ELR (cell line): ENCODE data around the gene PARVB.

Source experiments
- DNase-seq: peaks from one replicate; pipeline ENCODE4 v3.0.0-alpha.2; 2015; ENCODE audit warnings: low read depth

PARVB gene

DNA sequence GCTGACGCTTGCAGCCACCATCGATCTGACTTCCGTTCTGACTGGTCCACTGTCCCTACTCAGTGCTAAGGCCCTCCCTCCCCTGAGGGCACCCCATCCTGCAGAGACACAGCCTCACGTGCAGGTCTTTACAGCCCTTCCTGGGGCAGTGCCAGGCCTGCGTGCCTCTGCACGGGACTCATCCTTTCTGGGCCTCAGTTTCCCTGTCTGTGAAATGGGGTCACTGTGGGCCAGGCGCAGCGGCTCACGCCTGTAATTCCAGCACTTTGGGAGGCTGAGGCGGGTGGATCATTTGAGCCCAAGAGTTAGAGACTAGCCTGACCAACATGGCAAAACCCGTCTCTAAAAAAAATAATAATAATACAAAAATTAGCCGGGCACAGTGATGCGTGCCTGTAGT lies 138.9 kb downstream of the PARVB start:
- DNase-seq = no peak

- no peak for DNase-seq
Measured at GRCh38 chr22:44163536-44163935, 139.4 kb downstream of the PARVB start.

GRCh38 chr22:44164031-44164430 lies 139.9 kb downstream of the PARVB start:
- DNase-seq = no peak

DNA sequence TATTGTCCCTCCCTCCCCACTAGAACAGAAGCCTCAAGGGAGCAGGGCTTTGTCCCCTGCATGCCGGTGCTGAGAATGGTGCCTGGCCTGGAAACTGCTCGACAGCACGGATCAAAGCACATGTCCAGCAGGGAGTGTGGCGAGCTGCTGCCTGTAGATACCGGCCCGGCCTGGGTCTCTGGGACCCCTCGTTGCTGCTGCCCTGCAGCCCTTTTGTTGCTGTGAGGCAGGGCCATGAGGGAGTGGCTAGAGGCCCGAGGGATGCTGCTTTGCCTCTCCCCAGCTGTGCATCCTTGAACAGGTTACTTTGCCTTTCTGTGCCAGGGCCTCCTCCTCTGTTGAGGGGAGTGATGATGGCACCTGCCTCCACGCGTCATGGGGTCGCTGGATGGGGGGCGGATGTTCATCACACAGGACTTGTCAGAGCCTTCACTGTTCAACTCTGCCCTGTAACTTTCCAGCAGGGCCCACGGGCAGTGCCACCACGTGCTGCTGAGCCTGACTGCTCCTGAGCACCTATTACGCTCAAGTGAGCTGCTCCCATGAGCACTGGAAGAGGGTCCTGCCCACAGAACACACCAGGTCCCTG lies 141.3 kb downstream of the PARVB start:
- DNase-seq = no peak

- no peak for DNase-seq
Measured at GRCh38 chr22:44166498-44167276, 142.6 kb downstream of the PARVB start.

DNA sequence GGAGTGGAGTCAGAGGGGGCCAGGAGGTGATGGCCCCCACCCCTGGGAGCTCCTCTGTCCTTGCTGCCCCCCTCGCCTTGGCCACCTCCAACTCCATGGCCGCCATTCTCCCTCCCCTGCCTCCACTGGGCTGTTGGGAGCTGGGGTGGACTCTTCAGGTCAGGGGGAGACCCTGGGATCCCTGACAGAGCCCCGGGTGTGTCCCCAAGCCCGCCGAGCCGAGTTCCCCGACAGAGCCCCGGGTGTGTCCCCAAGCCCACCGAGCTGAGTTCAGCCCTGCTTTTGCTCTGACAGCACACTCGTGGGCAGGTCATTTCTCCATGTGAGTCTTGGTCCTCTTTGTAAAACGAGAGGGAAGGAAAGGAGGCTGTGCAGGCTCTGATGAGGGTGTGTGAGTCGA lies 143.4 kb downstream of the PARVB start:
- DNase-seq = no peak

GRCh38 chr22:44168206-44168605 lies 144.1 kb downstream of the PARVB start:
- DNase-seq = no peak

DNA sequence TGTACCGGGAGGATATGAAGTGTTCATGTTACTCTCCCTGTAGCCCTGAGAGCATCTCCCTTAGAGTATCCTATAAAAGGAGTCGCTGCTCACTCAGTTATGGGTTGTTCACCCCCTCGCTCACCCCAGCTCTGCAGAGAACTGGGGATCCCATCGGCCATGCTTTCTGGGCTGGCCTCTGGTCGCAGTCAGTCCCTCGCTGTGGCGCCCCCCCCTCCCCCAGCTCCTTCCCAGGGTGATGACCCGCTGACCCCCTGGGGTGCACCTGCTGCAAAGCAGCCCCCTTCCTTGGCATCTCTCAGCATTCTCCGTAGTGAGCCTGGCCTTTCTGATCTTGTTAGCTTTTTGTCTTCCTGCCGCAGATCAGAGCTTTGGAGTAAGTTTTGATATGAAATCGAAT lies 146.4 kb downstream of the PARVB start:
- DNase-seq = no peak

- DNase-seq = no peak
Measured at GRCh38 chr22:44171561-44171960, 147.5 kb downstream of the PARVB start.

GRCh38 chr22:44172370-44173108 lies 148.4 kb downstream of the PARVB start:
- DNase-seq = no peak

- no peak for DNase-seq
Measured at GRCh38 chr22:44173154-44173553, 149.1 kb downstream of the PARVB start.

DNA sequence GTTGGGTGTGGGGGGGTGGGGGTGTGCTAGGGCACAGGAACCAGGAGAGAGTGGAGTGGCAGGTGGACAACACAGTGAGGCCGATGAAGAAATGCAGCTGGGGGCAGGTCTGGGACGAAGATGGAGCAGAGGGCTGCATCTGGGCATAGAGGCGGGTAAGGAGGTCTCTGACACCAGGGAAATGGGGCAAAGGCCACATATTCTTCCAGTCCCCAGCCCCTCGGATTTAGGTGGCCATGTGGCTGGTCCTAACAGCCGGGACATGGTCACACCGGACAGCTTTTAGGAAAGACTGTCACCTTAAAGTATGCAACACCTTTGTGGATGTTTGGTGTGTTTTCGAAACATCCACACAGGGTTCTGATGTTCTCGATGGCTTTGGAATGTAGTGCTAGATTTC lies 151.6 kb downstream of the PARVB start:
- no peak for DNase-seq

DNA sequence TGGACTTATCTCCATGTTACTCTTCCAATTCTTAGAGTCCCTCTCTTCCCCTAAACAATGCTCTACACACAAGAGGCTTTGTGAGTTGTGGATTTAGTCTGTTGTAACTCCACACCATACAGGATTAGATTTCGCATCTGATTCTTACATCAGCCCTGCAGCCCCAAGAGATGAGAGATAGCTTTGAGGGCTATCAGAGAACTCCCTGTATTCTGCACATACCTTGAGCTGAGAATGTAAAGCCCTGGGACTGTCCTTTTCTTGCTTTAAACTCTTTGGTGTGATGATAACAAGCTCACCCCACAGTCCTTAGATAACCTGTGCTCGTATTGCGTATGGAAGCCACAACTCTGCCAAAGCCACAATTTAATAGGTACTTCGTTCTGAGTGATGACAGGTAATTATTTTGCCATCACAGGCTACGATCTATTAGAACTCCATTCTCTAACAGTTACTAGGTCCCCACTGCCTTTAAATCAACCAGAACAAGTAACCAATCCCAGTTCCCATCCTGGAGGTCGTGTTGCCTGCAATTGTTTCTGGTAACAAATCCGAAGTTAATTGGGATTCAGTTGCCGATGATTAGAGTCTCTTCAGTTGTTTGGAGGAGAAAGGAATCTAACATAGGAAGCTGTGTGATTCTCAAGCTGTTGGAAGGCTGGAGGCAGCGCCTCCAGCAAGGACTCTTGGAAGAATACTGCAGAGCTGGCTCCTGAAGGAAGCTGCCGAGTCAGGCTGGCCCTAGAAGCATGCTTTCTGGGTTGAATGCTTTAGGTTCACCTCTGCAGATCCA lies 155.3 kb downstream of the PARVB start:
- no peak for DNase-seq

DNA sequence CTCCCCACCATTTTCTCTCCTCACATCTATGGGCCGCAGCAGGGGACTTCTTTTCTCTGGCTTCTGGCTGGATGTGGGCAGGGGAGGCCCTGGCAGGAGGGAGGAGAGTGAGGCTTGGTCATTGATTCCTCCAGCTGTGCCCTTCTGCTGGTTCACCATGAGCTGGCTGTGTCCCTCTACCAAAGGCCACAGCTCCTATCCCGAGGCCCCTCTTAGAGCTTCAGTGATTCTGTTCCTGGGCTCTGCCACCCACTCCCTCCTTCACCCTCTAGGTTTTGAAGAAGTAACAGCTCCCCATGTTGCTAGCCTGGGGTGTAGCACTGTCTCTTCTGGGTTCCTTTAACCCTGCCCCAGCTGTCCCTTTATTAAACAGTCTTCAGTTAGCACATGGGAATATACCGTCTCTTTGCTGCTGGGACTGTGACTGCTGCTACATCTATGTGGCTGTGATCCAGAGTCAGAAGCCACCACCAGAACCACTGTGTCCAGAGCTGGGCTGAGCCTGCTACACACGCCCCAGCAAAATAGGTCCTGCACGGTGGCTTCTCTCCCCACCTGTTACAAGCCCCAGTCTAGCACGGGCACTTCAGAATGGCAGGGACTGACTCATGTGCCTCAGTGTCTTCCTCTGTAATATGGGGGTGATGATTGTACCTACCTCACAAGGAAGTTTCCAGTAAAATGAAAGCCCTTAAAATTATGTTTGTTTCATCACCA lies 156.0 kb downstream of the PARVB start:
- no peak for DNase-seq

DNA sequence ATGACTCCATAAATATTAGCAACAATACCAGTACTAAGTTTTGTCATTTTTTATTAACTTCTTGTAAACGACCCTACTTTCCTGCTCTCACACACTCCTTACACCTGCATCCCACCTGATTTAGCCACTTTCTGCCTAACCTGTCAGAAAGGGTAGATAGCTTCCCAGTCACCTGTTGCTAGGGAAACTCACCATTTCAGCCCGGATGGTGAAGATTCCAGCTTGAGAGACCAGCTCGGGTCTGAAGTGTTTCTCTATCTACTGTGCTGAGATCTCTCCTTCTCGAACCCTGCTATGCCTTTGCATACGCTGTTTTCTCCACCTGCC lies 156.6 kb downstream of the PARVB start, which contains the start of gene PARVG:
Gene PARVG, plus strand, starts transcription at position 220 of the 327 bp plus-strand sequence. CDS start 2,405 bp downstream, outside the sequence.
- no peak for DNase-seq

- DNase-seq = no peak
Measured at GRCh38 chr22:44181033-44181911, 157.2 kb downstream of the PARVB start.

DNA sequence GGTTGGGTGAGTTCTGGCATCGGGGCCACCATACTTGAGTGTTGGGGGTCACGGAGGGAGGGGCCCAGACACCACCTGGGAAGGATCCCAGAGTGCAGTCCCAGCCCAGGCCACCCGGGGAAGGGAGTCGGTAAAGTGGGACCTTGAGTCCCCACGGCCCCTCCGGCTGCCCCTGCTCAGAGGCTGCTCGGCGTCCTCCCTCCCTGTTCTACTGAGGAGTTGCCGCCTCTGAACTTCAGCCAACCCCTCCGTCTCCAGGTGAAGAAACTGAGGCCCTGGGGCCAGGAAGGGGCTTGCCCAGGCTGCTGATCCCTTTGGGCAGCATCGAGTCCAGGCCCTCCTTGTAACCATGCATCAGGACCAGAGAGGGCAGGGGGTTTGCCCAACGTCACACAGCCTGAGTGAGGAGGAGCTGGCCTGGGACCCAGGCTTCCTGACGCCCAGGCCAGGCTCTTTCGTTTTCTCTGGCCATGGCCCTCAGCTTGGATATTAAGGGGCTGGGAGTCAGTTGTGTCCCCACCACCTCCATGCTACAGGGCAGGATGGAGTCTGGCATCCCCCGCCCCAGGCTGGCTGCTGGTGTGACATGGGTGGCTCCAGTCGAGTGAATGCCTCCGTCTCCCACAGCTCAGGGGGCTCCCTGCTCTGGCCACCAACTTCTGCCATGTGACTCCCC lies 157.9 kb downstream of the PARVB start:
- no peak for DNase-seq

DNA sequence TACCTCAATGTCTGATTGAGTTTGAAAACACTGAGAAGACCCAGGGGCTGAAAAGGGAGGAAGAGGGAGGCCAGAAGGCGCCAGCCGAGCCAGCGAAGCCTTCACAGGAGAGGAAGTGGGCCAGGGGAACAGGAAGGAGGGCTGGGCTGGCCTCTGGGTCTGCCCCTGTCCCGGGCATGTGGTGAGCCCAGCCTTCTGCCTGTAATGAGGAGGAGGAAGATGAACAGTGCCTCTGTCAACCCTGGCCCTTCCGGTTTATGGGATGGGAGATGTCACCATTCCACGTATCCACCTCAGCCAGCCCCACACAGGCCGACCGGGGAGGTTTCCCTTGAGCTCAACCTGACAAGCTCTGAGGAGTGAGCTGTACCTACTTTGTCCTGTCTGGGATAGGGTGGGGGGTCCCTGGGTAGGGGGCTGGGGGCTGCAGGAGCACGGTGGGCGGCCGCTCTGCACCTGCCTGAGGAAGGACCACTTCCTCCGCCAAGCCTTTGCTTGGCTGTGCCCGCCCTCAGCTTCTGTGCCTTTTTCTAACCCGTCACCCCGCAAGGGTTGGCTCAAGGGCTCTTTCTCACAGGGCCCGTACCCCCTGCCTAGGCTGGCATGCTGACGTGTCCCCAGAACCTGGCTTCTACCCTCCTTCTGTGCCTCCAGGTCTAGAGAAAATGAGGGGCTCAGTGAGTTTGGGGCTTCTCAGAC lies 158.6 kb downstream of the PARVB start:
- DNase-seq = no peak

GRCh38 chr22:44183287-44183588 lies 159.1 kb downstream of the PARVB start:
- DNase-seq = no peak

GRCh38 chr22:44184006-44184405 lies 159.9 kb downstream of the PARVB start:
- DNase-seq = no peak
